HG03097 (cell line): ENCODE measurements around the gene KIAA0513.

ENCODE experiments used
- ATAC-seq: cut with Tn5 transposase; IDR thresholded peaks from one replicate; pipeline ENCODE4 v1.9.1; 2021; ENCODE audit not compliant: unreplicated experiment, low FRiP score

KIAA0513 gene

DNA sequence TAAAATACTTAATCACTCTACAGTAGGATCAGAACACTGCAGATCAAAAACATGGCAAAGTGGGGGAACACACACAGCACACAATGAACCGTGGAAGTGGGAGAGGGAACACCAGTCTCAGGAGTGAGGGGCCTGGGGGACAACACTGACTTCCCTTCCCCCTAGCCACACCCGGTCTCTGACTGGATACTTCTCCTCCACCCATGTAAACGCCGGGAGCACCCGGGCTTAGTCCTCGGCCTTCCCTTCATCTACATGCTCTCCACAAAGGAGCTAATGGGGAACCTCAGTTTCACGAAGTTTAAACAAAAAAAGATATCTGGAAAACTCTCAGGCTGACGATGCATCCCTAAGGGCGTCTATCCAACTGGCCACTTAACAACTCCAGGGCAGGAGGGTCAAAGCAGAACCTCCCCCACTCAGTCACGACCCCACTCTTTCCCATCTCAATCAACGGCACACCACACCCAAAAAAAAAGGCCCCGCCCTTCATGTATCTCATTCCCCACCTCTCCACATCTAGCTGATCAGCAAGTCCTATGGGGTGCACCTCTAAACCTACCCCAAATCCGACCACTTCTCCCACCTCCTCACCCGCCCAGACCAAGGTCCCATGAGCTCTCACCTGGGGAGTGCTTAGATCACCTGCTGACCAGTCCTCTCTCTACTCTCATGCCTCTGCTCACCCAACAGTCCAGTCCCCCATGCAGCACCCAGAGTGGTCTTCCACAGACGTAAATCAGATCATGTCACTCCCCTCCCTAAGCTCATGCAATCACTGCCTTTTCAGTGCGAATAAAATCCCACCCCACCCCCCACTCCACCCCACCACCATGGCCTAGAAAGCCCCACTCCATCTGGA lies 23.6 kb upstream of the KIAA0513 start:
- no peak for ATAC-seq

DNA sequence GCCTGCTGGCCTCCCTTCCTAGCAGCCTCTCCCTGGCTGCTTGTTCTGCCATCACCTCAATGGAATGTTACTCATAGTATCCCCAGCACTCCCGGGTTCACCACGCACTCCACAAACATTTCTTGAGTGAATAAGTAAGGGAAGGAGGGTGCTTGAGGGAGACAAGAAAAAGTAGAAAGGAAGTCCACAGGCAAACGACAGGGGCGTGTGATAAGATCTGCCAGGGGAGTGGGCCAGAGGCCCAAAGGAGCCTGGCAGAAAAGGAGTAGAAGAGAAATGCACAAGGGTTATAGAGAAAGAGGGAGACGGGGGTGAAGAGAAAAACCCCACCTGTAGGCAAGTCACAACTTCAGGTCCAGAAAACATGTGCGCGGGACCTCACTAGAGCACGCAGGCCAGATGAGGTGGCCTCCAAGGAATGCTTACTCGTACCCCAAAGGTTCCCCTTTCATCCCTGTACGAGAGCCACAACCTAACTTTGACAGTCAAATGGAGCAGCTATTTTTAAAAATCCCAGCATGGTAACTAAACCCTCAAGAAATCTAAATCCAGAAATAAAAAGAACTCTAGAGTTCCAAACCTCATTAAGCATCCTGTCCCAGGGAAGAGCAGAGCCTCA lies 22.9 kb upstream of the KIAA0513 start:
- ATAC-seq = no peak

DNA sequence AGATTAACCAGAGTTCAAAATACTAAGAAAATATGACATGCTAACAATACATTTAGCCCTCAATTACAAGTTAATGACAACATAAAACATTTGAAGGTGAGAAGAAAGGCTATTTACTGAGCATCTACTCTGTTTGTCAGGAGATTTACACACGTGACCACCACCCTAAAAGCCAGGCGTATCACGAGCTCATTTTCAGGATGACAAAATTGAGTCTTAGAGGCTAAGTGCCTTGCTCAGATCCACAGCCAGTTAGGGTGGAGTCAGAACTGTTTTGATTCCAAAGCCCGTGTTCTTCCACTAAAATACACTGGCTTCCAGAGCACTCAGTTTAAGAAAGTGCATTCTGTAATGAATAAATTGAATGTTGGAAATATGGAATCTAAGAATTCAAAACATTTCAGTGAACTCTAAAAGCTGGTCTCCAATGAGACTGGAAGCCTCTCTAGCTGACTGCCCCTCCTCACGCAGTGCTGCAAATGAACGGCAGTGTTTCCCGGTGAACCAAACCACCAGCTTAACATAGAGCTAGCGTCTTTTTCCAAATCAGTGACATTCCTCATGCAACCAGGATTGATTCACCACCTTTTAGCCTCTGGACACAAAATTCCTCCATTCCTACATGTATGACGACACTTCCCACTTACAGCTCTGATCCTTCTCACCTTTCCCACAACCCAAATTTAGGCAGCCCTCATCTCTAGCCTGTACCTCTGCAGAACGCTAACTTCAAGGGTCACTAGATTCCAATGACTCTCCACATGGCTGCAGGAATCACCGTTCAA lies 22.1 kb upstream of the KIAA0513 start:
- ATAC-seq = no peak

DNA sequence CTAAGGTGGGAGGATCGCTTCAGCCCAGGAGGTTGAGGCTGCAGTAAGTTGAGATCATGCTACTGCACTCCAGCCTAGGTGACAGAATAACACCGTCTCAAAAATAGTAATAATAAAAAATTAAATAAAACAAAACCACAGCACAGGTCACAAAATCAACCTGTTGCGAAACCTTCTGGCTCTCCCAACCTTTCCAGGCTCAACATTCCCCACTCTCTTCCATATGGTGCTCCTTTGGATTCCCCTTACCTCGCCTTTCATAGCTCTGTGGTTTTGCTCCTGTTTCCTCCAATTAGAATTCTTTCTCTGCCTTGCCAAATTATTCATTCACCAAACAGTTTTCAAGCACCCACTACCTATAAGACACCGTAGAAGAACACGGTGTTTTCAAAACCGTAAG lies 21.0 kb upstream of the KIAA0513 start:
- ATAC-seq = no peak

DNA sequence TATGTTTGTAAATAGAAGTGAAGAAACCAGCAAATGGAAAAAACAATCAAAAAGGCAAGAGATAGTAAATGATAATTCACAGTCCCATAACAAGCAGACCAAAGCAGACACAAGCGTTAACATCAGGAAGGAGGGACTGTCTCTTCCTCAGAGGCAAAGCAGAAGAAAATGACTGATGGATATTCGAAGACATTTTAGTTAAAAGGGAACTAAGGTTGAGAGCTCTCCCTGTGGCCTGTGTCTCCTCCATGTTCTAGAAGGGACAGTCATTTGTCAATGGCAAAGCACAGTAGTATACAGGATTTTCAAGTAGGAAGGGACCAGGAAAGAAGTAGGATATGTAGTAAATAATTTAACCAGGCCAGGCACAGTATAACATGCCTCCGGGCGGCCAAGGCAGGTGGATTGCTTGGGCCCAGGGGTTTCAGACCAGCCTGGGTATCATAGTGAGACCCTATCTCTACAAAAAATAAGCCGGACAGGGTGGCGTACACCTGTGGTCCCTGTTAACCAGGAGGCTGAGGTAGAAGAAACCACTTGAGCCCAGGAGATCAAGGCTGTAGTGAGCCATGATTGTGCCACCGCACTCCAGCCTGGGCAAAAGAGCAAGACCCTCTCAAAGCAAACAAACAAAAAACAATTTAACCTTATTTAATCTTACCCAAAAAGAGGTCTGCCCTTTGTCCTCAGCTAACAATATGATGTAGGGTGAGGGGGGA lies 19.9 kb upstream of the KIAA0513 start:
- ATAC-seq = no peak

DNA sequence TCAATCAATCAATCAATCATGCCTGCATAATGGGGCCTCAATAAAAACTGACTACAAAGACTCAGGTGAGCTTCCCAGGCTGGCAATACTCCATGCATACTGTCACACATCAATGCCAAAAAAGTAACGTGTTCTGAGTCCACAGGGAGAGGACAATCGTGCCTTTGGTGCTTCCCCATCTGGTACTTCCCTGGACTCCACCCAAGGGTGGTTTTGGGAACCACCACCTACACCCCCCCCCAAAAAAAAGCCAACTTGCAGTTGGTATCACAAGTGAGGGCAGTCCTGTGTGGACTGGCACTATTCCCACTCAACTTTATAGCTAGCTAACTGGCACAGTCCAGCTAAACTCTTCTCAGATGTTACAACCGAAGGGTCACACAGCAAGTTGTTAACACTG lies 19.3 kb upstream of the KIAA0513 start:
- no peak for ATAC-seq

DNA sequence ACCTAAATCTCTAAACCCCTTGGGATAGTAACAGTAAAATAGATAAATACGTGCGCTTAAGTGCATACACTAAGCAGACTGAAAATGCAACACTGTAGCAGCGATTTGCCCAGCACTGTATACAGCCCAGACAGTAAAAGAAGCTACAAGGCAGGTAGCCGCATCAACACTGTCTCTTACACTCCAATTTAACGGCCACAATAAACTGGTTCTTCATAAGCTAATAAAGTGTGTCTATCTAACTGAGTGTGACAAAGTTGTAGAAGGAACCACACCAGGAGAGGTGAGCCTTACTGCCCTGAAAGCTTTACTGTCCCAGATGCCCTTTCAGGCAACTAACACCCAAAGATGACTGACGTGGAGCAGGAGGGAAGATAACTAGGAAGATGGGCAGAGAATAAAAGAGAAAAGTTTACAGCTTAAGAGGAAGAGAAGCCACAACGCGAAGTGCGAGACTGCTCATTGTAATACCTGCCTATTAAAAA lies 17.1 kb upstream of the KIAA0513 start:
- peak; percentile 16 for ATAC-seq

DNA sequence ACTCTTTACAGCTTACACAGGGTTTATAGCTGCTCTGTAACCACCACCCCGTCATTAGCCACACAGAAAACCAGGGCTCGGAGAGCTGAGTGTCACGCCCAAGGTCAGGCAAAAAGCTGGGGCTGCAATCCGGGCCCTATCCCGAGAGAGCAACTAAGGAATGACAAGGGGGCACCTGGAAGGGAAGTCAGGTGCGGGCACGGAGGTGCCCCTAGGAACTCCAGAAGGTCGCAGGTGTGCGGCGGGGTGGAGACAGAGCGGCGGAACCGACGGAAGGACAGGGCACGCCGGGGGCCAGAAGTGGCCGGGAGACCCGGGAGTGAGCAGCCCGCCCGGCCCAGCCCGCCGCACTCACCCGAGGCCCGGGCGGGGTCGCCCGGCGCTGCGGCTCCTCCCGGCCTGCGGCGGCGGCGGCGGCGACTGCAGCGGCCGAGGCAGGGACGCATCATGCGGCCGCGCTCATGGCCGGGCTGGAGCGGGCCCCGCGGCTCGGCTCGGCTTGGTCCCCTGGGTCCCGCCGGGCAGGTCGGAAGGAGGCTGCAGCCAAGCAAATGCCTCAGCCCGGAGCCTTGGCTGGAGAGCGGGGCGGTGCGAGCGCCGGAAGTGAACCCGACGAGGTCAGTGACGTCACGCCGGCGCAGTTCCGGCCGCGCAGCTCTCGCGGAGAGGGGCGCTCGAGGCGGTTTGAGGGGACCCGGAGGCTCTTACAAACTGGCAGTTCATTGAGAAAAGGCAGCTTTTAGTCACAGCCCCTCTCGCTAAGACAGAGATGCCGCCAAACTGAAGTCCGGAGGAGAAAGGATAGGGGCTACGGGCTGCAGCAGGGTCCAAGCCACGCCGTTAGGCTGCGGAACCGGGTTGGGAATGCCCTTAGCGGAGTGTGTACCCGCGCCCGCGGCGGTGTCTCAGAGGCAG lies 16.4 kb upstream of the KIAA0513 start, which contains the start of gene ZDHHC7:
Gene ZDHHC7 (minus strand): TSS at position 605 of the 915 bp plus-strand sequence. CDS start 20,917 bp downstream, outside the sequence.
- peak; percentile 86 for ATAC-seq

DNA sequence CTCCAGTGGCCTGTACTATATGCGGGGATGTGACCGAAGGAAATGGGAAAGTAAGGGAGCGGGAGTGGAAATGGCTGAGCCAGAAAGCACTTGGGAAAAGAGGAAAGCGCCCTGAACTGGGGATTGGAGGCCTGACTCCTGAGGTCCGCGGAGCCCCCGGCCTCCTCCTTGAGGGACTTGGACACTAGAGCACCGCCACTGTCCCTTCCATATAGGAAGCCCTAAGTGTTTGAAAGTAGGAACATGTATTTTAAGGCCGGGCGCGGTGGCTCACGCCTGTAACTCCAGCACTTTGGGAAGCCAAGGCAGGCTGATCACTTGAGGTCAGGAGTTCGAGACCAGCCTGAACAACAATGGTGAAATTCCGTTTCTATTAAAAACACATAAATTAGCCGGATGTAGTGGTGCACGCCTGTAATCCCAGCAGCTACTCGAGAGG lies 15.7 kb upstream of the KIAA0513 start:
- no peak for ATAC-seq

DNA sequence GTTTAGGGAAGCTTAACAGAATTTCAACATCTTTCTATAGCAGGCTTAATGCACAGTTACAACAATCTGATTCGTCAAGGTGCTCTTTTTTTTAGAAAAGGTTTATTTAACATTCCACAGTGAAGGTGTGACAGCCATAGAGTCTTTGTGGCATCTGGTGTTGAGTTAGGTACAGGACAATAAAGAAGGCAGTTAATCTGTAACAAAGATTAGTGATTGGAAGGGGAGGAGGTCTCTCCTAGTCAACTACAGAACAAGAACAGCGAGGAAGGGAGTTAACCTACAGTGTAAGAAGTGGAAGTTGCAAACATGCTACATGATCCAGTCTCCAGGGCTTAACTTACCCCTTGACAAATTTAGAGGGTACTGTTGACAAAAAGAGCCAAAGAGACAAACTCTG lies 13.3 kb upstream of the KIAA0513 start:
- ATAC-seq = no peak

DNA sequence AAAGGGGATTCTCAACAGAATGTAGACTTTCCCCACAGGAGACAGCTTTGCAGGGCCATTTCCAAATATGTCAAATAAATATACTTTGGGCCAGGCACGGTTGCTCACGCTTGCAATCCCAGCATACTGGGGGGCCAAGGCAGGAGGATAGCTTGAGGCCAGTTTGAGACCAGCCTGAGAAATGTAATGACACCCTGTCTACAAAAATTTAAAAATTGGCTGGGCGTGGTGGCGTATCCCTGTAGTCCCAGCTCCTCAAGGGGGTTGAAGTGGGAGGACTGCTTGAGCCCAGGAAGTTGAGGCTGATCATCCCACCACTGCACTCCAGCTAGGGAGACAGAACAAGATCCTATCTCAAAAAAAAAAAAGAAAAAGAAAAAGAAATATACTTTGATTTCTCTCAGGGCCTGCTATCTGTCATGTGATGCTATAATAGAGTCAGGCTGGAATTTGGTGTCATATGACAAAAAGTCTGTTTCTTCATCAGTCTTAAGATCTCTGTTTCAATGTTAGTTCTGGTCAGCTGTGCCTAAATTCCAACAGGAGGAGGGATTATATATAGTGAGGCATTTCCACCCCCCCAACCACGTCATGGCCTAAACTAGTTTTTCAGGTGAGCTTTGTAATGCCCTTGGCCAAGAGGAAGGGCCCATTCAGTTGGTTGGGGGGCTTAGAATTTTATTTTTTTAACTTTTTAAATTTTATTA lies 12.0 kb upstream of the KIAA0513 start:
- ATAC-seq = no peak

DNA sequence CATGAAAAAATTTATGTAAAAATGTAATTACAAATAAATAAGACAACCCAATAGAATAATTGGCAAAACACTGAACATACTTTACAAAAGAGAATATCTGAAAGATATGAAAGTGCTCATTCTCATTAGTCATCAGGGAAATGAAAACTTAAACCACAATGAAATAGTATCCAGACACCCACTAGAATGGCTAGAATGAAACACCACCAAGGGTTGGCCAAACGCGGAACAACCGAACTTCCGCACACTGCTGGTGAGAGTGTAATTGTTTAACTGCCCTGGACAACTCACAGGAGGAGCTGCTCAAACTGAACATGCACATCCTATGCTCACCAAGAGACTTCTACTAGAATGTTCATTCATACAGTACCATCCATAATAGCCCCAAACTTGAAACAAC lies 10.4 kb upstream of the KIAA0513 start:
- no peak for ATAC-seq

DNA sequence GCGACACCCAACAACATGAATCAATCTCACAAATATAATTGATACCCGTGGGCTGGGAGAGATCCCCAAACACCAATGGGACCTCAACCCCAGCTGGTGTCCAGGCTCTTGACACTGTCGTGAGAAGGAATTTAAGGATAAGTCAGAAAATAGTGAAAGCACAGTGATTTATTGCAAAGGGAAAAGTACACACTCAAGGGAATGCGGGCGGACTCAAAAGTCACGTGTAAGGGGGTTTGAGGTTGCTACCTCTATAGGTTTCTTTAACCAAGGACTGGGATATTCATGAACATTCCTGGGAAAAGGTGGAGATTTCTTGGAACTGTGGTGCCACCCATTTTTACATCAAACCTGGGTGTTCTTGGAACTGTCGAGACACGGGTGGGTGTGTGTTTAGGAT lies 10.0 kb upstream of the KIAA0513 start:
- no peak for ATAC-seq

DNA sequence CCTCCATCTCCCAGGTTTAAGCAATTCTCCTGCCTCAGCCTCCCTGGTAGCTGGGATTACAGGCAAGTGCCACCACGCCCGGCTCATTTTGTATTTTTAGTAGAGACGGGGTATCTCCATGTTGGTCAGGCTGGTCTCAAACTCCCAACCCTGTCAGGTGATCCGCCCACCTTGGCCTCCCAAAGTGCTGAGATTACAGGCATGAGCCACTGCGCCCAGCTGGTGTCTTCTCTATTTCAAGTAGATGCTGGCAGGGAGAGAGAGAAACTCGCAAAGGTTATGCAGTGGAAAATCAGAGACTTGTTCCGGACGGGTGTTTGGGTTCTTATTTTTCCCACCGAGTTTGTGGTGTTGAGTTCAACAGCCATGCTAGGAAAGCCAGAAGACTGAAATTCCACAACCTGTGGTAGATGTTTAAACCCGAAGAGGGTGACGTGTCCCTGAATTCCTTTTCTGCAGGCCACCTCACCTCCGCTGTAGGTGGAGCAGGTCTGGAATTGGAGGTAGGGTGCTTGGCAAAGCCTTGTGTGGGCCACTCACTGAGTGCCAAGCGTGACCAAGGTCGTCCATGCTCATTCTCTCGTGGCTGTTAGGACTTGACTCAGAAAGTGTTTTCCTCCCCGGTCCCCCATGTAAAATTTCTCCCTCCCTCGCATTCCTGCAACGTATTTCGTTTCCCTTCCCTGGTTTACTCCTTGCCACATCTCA lies 8.9 kb upstream of the KIAA0513 start:
- no peak for ATAC-seq

DNA sequence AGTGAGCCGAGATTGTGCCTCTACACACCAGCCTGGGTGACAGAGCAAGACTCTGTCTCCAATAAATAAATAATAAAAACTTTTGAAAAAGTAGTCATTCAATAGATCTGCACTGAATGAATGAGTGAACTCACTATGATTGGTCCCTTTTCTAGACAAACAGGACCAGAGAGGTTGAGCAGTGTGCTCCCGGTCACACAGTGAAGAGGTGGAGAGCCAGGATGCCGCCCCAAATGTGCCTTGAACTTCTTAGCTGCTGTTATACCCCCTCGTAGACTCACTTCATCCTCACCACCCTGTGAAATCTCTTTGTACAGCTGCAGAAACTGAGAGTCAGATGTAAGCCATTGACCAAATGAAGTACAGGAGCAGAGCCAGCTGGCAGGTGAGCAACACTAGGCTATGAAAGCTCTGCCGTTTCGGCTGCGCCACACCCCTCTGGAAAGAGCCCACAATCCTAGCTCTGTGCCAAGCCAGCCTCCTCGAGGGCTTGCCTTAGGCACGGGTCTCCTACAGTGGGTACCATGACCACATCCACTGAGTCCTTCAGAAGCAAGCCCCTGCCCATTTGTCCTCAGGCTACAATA lies 7.8 kb upstream of the KIAA0513 start:
- ATAC-seq = no peak

DNA sequence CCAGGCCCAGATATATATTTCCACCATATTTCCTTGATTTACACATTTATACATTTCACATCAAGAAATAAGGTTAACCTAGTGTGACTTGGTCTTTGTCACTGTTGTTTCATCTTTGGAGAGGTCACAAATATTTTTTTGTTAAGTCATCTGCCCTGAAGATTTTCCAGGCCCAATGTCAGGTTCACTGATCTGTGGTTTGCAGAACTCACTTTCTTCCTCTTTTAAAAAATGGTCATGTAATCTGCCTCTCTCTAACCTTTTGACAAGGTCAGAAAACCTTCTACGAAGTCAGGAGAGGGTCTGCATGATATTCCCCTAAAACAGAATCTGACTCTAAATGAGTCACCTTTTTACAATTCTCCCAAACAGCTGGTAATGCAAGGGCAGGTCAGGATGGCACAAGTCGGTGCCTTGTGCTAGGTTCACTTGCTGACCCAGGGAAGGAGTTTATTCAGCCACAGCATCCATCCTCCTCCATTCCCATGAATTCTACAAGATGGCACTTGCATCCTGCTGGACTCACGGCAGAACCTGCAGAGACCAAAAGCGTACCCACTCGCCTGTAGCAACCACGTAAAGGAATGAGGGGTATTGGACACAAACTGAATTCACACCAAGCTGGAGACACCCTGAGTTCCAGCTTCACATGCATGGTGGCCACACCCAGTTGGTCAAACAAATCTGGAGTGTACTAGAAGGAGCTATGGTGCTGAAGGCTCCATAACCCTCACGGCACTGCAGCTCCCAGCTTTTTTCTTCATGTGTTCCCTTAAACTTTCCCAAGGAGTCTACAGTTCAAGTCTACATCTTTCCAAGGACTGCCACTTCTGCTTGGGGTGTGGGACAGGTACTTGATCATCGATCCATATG lies 1.6 kb upstream of the KIAA0513 start:
- ATAC-seq = no peak

DNA sequence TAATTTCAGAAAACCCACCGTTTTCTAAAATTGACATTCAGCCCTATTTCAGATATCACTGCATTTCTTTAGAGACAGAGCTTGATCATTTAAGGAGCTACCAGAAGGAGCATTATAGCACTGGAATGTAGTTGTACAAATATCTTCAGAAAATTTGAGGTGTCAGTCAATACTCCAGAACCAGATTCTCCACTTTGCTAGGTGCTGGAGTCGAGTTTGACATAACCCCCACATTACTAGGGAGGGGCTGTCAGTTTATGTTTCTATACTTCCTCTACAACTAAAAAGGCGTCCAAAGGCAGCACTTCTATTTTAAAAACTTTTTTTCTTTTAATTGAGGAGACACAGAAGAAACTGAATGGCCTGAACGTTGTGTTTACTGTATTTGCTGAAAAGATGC lies 892 bp upstream of the KIAA0513 start:
- ATAC-seq = no peak
